Colon (tissue), 2 donors: ENCODE measurements around the gene ELAVL1.

Experiments
- FAIRE-seq: peaks from 2 replicates; lab custom pipeline; 2012; peaks lifted over from hg19 to GRCh38; lab: Jason Lieb, UNC
- donor health status: control.
- donor health status: control.

ELAVL1 gene

DNA sequence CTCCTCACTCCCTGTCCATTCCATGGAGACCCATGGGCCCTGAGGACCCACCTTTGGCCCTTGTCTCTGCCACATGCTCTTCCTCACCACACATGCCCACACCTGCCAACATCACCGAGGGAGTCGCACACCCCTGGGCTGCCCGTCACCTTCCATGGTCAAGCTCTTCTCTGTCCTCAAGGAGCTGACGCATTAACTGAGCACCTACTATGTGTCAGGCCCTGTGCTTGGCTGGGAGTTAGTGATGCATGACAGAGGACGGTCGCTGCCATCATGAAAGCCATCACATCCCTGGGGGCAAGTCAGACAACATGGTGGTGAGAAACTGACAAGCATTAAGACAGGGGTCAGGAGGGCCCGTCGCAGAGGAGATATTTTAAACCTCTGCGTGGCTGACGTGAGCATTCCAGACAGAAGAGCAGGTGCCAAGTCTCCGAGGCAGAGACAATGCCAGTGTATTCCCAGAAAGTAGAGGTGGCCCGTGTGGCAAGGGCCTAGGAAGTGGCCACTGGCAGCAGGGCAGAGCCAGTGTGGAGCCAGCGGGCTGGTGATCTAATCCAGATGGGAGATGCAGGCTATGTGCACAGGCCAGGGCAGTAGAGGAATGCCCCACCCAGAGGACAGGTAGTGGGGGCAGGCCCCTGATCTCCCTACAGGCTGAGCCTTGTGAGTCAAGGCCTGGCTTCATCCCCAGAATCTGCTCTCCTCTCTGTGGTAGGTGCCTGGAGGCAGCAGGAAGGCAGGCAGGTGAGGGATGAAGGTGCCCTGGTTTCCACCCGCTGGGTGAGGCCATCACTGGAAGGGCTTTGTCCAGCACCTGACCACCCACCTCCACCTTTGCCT is 21.2 kb downstream of the ELAVL1 start:
- no peak for FAIRE-seq

DNA sequence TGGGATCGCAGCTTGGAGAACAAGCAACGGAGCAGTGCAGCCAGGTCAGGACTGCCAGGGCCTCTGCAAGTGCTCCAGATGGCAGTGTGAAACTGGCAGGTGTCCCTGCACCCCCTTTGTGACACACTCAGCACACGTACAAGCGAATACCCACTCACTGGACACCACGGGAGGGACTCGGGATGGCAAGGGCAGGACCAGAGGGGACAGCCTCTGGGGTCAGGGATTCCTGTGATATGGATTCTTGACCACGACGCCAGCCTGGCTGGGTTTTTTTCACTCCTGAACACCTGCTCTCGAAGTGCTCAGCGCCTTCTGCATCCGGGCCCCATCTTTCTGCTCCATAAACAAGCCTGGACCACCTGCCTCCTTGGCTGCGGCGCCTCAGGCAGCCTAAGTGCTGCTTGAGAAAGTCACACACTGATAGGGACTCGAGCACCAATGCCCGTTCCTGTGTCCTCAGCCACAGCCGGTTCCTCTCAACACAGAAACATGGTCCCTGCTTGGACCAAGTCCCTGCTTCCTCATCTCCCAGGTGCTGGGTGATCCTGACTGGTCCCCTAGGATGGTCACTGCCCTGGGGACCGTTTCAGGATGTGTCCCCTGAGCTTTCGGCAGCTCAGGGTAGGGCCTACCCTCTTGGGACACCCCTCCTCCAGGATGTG is 22.0 kb downstream of the ELAVL1 start:
- FAIRE-seq, result no peak

DNA sequence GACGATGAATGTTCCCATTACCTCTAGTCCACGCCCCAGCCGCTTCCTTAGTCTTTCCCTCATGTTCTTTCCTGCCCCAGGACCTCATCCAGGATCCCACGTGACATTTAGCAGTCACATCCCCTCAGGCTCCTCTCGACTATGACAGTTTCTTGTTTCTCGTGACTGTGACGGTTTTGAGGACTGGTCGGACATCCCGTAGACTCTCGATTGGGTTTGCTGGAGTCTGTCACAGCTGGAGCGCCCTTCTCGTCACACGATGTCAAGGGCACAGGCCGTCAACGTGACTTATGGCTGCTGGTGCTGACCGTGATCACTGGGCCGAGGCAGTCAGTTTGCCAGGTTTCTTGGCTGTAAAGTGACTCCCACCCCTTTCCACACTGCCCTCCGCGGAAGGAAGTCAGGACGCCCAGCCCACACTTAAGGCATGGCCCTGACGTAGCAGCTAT is 22.8 kb downstream of the ELAVL1 start:
- FAIRE-seq, result no peak

DNA sequence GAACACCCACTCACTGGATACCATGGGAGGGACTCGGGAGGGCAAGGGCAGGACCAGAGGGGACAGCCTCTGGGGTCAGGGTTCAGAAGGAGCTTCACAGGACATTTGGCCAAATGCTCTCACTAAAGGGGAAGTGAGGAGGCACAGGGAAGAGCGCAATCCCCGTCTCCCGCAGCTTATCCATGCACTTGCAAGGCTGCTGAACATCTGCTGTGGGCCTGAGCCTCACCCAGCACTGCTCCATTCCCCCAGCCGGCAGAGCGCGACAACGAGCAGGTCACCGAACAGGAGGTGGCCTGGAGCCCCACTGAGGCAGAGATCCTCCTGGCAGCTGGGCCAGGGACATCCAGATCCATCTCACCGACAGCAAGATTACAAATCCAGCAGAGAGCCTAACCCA is 23.3 kb downstream of the ELAVL1 start:
- no peak for FAIRE-seq

DNA sequence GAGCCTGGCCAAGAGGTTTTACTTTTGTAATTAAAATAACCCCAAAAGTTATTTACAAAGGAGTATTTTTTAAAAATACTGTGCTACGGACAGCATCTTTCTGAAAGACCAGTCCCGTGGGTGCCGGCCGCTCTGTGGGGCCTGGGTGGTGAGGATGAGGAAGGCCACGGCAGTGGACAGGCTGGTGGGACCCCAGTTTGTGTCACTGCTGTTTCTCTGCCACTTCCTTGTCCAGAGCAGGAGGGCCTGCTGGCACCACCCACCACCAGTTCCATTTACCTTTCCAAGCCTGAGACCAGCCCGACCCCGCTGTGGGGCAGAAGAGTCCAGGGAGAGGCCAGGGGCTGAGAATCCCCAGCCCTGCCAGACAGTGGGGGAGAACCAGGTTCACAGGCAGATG is 23.8 kb downstream of the ELAVL1 start:
- no peak for FAIRE-seq

DNA sequence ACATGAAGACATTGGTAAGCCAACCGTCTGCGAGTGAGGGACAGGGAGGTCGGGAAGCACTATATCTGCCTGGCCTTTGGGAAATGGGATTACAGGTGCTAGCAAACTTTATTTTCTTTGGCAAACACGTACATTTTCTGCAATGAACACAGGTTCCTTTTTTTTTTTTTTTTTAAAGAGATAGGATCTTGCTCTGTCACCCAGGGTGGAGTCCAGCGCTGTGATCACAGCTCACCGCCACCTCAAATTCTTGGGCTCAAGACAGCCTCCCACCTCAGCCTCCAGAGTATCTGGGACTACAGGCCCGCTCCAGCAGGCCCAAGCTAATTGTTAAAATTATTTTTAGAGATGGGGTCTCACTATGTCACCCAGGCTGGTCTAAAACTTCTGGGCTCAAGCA is 24.2 kb downstream of the ELAVL1 start:
- FAIRE-seq, result no peak

DNA sequence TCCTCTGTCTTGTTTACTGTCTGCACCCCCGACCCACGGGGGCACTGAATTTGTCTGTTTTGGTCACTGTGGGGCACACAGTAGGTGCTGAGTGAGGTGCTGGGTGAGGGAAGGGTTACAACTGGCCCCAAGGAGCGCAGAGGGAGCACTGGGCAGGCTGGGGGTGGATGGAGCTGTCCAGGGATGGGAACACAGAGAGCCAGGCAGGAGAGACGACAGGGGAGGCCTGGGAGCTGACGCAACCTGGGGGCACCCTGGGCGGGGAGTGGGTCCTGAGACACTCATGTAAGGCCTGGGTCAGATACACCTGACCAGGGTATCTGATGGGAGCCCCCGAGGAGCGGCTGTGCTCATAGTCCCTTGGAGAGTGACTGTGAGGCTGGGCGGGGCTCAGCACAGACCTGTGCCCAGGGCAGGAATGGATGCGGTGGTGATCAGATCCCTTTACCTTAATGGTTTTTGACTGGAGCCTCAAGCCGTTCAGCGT is 24.8 kb downstream of the ELAVL1 start:
- no peak for FAIRE-seq

DNA sequence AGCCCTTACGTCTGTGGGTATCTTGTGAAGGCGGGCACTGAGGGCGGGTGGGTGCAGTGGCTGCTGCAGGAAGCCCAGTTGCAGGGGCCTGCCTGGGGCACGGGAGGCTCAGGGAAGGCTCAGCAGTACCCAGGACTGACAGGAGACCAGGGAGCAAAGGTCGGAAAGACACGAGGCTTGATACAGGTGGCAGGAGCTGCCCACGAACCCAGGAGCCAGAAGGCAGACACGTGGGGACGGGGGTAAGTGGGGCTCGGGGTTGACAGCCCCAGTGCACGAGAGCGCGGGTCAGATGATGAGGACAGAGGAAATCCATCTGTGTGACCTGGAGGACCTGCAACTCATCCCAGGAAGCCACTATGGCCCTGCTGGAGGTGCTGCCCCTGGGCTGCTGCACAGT is 25.3 kb downstream of the ELAVL1 start:
- FAIRE-seq, result no peak

DNA sequence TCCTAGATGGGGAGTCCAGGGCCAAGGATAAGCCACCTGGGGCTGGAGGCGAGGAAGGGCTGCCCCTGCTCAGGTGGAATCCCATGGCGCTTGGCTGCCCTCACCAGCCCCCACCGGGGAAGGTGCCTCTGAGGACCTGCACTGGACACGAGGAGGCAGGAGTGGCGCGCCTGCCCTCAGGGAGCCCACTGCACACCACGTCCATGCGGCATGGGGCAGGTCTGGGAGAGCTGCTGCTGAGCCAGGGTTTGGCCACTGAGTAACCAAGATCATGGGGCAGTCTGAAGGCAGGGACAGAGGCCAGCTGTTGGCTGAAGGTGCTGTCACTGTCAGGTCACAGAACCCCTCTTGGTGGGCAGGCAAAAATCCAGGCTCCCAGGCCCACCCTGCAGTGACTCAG is 25.9 kb downstream of the ELAVL1 start:
- FAIRE-seq, result no peak

DNA sequence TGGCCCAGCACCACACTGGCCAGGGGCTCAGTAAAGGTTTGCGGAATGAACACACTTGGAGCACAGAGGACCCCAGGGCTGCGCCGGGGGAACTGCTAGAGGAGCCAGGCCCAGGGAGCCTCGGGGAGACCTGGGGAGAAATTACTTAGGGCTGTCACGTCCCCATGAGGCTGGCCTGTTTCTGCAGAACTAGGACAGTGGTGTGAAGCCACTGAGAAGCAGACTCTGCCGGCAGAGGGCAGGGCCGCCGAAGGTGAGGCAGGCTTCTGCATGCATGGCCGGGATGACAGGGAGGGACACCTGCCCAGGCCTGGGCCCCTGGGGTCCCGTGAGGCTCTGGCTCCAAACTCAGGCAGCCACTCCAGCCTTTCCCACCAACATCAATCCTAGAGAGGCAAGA is 26.4 kb downstream of the ELAVL1 start:
- no peak for FAIRE-seq

DNA sequence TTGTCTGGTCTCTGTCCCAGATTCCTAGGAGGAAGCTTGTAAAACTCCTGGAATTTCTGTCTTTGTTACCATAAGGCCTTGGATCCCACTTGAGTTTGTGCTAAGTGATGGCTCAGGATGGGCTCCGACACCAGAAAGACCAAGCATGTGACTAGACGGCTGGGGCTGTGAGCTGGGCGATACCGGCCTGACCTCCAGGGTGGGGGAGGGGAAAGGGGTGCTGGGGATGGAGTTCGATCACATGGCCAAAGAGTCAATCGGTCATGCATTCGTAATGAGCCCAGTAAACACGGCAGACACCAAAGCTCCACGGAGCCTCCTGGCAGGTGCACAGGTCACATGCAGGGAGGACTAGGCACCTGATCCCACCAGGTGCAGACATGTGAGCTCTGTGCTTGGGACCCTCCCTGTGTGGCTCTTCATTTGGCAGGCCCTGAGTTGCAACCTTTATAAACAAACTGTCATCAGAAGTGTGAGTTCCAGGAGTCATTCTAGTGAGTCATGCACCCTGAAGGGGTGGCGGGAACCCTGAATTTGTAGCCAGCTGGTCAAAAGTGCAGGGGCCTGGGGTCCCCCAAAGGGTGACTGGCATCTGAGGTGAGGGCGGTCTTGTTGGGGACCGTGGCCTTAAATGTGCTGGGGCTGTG is 27.1 kb downstream of the ELAVL1 start:
- no peak for FAIRE-seq

DNA sequence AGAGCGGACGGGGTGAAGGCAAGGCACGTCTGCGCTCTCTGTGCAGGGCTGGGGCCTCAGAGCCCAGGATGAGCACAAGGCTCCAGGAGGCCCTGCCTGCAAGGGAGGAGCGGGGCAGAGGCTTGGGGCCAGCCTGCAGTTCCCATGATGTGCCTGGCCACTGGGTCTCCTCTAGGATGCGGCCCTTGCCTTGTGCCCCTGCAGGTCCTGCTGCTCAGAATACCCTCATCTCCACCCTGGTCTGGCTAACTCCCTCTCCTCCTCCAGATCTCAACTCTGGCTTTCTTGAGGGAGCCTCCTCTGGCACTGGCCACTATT is 27.8 kb downstream of the ELAVL1 start:
- no peak for FAIRE-seq

DNA sequence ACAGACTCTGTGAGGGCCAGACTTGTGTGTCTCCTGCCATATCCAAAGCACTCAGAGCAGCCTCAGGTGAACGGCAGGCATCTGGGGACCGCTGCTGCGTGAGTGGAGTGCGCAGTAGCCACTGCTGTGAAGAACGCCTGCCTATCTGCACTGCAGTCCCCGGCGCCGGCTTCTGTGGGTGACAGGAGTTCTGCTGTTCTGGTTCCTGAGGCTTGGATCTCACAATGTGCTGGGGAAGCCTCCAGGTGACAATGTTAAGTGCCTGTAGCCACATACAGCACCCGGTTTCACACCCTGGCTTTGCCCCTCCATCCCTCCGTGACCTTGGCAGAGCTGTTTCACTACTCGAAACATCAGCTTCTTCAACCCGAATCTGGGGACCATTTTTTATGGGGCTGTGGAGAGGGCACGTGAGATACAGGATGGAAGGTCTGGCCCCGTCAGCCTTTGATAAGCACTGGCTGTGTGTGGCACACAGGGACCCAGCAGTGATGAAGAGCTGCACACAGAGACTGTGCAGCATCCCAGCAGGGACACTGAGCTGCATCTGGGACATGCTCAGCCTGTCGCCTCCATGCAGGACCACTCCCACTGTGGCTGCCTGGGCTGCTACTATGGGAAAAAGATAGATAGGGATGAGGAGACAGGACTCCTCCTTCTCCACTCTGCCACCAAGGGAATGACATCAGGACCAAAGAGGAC is 28.3 kb downstream of the ELAVL1 start:
- no peak for FAIRE-seq

DNA sequence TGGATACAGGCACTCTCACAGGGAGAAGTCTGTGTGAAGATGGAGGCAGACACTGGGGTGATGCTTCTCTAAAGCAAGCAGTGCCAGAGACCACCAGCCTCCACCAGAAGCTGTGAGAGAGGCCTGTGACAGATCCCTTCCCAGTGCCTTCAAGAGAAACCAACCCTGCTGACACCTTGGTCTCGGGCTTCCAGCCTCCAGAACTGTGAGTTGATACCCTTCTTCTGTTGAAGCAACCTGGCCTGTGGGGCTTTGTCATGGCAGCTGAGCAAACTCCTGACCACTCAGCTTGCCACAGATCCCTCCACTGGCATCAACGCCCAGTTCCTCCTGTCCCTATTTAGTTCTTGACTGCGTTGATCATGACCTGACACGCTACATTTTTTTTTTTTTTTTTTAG is 29.0 kb downstream of the ELAVL1 start:
- no peak for FAIRE-seq

DNA sequence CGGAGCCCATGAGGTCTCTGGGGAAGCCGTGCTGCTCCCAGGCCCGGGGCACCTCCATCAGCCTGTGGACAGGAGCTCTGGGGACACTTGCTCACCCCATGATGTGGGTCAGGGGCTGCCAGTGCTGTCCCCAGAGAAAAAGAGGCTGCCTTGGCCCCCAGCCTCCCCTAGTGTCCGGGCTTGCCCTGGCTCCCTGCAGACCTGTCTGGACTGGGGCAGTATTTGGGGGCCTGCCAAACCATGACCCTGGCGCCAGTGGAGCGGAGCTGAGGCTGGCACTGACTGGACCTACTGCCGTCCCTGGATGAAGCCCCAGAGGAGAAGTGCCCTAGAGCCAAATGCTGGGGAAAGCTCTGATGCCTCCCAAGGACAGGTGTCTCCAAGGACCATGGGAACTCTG is 30.4 kb downstream of the ELAVL1 start:
- FAIRE-seq, result no peak

DNA sequence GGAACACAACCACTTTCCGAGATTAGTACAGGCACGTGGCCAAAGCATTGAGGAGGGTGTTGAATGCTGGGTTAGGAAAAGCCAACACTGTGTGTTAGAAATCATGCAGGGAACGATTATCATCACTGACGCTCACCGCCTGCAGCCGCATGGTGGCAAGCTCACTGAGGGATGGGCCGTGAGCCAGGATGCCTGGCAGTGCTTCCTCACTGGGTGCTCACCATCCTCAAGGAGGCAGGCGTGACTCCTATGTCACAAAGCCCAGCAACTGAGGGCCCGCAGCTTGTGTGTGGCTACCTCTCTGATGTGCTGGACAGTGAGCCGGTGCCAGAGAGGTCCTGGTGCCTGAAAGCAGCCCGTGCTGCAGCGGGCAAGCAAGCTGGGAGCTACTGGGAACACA is 31.6 kb downstream of the ELAVL1 start:
- no peak for FAIRE-seq

DNA sequence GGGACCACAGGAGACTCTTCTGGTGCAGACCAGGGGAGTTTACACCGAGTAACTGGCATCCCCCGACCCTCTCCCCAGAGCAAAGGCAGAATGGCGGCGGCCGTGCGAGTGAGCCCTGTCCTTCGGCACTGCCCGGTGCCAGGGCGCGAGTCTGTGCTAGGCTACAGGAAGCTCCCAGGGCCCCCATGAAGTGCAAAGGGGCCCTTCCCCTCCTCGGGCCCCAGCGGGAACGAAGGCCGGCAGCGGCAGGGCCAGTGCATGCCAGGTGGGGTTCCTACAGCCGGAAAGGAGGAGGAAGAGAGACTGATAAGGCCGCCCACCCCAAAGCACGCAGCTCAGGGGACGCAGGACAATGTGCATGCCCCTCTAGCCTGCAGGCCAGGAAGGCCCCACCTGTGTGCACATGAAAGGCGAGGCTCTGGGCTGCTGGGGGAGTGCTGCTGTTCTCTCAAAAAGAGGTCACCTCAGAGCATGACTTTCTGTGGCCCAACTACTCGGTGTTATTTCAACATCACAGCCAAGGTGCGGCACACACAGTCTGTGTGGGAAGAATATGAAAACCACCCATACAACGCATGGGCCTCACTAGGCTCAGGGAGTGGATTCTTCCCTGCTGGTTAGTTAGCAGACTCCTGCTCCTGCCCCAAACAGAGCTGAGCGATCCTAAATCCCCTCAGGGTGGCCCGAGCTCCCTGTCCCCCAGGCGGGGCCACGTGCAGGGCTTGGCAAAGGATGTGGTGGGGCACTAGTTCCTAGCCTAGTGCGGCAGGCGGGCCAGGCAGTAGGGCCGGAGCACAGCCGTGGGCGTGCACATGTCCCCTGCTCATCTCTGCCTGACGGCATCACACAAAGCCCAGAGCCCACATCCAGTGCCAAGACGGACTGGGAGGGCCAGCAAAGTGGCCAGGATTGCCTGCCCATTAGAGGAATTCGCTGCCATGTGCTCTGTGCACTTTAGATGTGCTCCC is 33.6 kb downstream of the ELAVL1 start:
- FAIRE-seq, result no peak

DNA sequence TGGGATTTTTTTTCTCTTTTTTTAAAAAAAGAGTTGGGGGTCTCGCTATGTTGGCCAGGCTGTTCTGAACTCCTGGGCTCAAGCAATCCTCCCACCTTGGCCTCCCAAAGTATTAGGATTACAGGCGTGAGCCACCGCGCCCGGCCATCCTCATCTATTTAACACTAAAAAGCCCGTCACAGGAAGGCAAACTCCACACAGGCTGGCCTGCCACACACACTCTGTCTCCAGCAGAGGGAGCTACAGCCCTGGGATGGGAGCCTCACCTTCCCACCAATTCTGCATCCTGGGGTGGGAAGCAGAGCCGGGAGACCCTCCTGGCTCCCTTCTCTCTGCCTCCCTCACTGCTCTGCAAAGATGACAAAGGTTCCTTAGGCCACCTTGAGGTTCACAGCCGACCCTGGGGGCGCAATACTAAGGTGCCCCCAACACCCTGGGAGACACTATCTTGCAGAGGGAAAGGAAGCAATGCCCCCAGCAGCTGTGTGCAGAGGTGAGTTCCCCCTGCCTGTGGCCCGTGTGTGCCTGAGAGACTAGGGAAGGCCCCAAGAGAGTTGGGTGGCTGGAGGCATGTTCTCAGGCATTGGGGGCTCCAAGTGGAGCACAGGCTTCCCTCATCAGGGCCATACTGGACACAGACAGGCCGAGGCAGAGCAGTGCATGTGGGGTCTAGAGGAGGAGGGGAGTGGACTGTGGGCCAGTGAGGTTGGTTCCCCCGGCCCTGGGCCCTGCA is 34.6 kb downstream of the ELAVL1 start:
- FAIRE-seq, result no peak

DNA sequence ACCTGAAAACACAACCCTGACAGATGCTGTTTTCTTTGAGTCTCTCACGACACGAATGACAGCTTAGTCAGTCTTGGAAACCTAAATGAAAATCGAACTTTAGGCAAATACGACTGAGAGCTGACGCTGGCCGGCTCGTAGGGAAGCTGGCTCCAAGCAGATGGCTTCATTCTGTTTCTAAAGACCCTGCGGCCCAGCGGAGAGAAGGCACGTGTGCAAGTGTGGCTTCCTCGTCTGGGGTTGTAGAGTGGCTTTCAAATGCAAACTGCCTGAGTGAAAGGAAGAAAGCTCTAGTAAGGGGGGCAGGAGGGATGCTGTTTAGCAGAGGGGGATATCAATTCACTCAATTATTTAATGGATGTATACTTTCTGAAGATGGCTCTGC is 35.9 kb downstream of the ELAVL1 start:
- FAIRE-seq, result no peak

DNA sequence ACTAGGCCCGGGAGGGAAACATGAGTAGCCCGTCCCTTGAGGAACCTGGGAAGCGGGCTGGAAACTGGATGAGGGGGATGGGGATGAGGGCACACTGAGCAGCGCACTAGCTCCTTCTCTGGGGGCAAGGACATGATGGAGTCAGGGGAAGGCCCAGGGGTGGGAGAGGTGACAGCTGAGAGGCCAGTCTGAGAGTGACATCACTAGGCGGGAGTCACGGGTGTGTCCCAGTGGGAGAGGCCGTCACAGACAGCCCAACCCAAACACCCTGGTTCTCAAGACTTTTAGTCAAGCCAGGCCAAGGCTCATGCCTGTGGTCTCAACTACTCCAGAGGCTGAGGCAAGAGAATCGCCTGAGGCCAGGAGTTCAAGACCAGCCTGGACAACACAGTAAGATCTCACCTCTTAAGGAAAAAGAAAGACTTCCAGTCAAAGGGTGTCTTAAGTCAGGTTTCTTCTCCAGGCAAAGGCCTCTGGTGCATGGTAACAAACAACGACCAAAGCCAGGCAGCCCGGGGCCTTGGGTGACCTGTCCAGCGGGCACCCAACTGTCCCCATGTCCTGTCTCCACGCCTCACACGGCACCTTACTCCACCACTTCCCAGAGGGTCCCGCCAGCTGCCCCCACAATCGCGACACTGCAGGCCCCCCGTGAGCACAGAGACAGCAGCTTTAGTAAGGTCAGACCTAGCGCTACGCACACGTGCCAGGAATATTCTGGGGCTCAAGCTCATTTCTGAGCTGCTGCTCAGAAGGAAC is 36.5 kb downstream of the ELAVL1 start:
- no peak for FAIRE-seq
